BJ (cell line): ENCODE results near the gene TMUB1. TPM values are rescaled to one million over a fixed set of nuclear protein-coding genes. Genes with fewer than 3 reads are reported as not detected.

Experiments
- CTCF ChIA-PET: fragments of 350-600 bp; formaldehyde crosslinking; extraction: SDS; loops from one replicate; lab custom pipeline; 2021; ENCODE audit warnings: antibody characterized with exemption, inconsistent platforms; lab: Yijun Ruan, JAX
- POLR2A ChIA-PET: fragments of 300-600 bp; sonication (Branson Sonifier 250); formaldehyde crosslinking; extraction: SDS; loops from one replicate; lab custom pipeline; 2021; ENCODE audit warnings: antibody characterized with exemption; lab: Charles Lee
- DNase-seq: peaks from one replicate; pipeline ENCODE4 v3.0.0-alpha.2; 2011; ENCODE audit warnings: low read depth
- H3K27me3 ChIP-seq: 2 replicates; pipeline ENCODE4 v1.6.0; 2011; ENCODE audit warnings: low read length; ENCODE audit not compliant: control insufficient read depth, insufficient read depth
- H3K36me3 ChIP-seq: 2 replicates; pipeline ENCODE4 v1.5.1; 2011; ENCODE audit warnings: low read length; ENCODE audit not compliant: control insufficient read depth, insufficient read depth
- H3K4me3 ChIP-seq: 2 replicates; pipeline ENCODE4 v1.5.1; 2011; ENCODE audit warnings: low read depth, mild to moderate bottlenecking, control low read depth, low read length
- polyA plus RNA-seq: library from polyadenylated mRNA; depleted of rRNA; stranded (reverse); fragments of >200 nt; gene quantifications from 2 replicates; pipeline ENCODE4 v1.2.3, GENCODE V29; 2011; rRNA removed
- TF ChIP-seq, protein P1 (sequence below): IDR thresholded peaks from 2 replicates; pipeline ENCODE4 v1.5.1; 2011; ENCODE audit warnings: low read depth, mild to moderate bottlenecking, control low read depth, inconsistent platforms, low read length, moderate library complexity; ENCODE audit not compliant: insufficient read depth

The TMUB1 gene
- polyA plus RNA-seq, 1 experiment: 27.8 TPM

DNA sequence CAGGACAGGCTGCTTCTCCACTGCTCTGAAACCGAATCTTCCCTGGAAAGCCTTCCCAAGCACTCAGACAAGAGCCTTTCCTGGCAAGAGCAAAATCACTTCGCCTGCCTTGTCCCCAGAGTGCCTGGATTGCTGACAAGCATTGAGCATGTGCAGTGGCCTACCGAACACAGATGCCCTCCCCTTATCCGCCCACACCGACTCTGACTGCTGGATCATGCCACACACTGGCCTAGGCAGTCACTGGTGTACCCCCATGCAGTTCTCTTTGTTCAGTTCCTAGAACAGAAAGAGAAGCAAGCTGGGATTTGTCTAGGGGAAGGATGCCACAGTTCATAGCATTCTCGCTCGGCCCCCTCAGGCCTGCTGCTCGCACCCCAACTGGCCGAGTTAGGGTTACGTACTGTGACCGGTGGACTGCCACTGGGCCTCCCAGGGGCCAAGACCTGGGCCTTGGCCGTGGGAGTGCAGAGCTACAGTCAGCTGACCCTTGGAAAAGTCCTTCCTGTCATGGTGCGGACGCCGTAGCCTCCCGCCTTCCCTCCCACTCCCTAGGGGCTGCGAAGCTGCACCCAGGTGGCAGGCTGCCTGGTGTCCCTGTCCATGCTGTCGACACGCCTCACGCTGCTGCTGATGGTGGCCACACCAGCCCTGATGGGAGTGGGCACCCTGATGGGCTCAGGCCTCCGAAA is 48.1 kb downstream of the TMUB1 start:
- POLR2A ChIA-PET: no interaction called here
- DNase-seq: no peak

DNA sequence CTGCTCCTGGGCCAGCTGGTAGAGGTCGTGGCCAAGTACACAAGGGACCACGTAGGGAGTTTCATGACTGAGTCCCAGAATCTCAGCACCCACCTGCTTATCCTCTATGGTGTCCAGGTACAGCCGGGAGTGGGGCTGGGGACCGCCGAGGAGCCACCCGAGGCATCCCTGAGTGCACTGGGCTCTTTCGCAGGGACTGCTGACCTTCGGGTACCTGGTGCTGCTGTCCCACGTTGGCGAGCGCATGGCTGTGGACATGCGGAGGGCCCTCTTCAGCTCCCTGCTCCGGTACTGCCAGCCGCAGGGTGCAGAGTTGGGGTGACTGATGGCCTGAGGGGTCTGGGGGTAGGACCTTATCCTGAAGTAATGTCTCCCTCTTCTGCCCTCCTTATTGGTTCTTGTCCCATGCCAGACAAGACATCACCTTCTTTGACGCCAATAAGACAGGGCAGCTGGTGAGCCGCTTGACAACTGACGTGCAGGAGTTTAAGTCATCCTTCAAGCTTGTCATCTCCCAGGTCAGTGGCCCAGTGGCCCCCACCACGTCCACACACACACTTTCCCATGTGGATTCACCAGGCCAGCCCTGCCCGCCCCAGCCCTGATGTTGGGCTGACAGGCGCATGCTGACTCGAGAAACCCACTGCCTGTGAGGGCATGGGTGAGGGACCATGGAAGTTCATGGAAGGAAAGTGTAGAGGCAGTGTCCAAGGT is 48.8 kb downstream of the TMUB1 start:
- TF ChIP-seq, protein P1, sequence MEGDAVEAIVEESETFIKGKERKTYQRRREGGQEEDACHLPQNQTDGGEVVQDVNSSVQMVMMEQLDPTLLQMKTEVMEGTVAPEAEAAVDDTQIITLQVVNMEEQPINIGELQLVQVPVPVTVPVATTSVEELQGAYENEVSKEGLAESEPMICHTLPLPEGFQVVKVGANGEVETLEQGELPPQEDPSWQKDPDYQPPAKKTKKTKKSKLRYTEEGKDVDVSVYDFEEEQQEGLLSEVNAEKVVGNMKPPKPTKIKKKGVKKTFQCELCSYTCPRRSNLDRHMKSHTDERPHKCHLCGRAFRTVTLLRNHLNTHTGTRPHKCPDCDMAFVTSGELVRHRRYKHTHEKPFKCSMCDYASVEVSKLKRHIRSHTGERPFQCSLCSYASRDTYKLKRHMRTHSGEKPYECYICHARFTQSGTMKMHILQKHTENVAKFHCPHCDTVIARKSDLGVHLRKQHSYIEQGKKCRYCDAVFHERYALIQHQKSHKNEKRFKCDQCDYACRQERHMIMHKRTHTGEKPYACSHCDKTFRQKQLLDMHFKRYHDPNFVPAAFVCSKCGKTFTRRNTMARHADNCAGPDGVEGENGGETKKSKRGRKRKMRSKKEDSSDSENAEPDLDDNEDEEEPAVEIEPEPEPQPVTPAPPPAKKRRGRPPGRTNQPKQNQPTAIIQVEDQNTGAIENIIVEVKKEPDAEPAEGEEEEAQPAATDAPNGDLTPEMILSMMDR: no peak
- H3K36me3 ChIP-seq: peaks cover 10% of the 10 kb centered on the region
- H3K4me3 ChIP-seq: no peak overlapping the region
- ChIA-PET POLR2A (no interaction called here), CTCF (interaction anchor here (0.9 kb wide), 1 partner anchor 15 kb away, joined by 3 read pairs; no protein-coding TSS in a partner anchor)
- DNase-seq: no peak
- no peaks in the 10 kb centered on the region for H3K27me3 ChIP-seq

More for the DNA sequence above, 48.1 kb downstream of the TMUB1 start:
- H3K36me3 ChIP-seq: peaks cover 10% of the 10 kb centered on the region
- CTCF ChIA-PET: interaction anchor here (0.9 to 1.4 kb wide), 2 partner anchors 16 to 75 kb away, joined by 3 read pairs; no protein-coding TSS in a partner anchor
- H3K27me3 ChIP-seq: no peaks in the 10 kb centered on the region
- TF ChIP-seq, protein P1: no peak
- H3K4me3 ChIP-seq: no peak overlapping the region

DNA sequence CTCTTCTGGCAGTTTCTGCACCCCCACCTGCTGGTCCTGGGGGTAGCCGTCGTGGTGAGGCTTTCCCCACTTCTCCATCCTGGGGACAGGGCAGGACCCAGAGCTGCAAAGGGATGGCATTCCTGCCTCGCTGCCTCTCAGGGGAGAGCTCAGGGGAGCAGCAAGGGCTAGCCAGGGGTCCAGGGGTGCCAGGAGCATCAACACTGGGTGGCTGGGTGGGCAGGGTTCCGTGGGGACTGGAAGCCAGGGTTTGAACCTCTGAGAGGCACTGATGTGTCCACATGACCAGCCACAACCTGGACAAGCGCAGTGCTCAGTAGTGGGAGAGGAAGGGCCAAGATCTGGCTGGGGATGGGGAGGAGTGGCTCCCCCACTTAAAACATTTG is 49.4 kb downstream of the TMUB1 start:
- CTCF ChIA-PET: interaction anchor here (0.9 to 1.3 kb wide), 2 partner anchors 15 to 25 kb away, joined by 3 to 4 read pairs; partner anchors contain the start of gene SLC4A2
- POLR2A ChIA-PET: no interaction called here
- Histone ChIP-seq H3K36me3 (peaks cover 10% of the 10 kb centered on the region), H3K4me3 (no peak overlapping the region), H3K27me3 (no peaks in the 10 kb centered on the region)
- TF ChIP-seq, protein P1: no peak
- DNase-seq: no peak

DNA sequence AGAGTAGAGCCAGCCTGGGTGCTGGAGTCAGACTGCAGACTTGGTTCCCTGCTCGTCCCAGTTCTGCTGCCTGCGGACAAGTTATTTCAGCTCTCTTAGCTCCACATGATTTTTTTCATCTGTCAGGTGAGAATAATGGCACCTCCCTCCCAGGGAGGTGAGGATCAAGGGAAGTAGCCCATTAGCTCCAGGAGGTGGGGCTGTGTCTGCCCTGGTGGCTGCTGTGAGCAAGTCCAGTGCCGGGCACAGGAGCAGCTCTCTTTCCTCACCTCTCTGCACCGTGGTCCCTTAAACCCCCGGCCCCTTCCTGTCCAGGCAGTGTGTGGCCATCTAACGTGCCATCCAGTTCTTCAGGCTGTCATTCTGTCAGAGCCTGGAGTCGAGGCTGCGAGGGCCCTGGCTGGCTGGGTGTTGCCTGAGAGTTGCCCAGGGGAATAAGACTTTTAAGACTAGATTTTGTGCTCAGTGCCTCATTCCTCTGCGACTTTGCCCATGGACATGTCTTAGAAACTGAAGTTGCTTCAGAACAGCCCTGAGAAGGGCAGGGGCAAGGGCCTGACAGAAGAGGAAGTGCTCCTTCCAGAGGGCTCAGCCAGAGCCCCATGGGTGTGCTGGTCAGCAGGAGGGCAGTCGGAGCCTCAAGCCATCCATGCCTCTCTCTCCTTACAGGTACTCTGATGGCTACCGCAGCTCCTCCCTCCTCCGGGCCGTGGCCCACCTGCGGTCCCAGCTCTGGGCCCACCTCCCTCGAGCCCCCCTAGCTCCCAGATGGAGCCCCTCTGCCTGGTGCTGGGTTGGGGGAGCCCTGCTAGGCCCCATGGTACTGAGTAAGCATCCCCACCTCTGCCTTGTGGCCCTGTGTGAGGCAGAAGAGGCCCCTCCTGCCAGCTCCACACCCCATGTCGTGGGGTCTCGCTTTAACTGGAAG is 50.1 kb downstream of the TMUB1 start:
- CTCF ChIA-PET: interaction anchor here (0.6 to 3.0 kb wide), 5 partner anchors 14 to 143 kb away, joined by 3 to 12 read pairs (median 4); partner anchors contain the start of gene SLC4A2
- TF ChIP-seq, protein P1: no peak
- Histone ChIP-seq H3K36me3 (peaks cover 10% of the 10 kb centered on the region), H3K27me3 (no peaks in the 10 kb centered on the region), H3K4me3 (no peak overlapping the region)
- POLR2A ChIA-PET: no interaction called here
- no peak for DNase-seq

Other genes with a start within 250 kb of the TMUB1 start
- not detected in 2 replicates for gene AOC1, start 231.0 kb downstream of the TMUB1 start, polyA plus RNA-seq
- gene KCNH2, start 105.2 kb downstream of the TMUB1 start, polyA plus RNA-seq: 0.02 and 0.06 TPM in 2 replicates
- 0.60 and 1.3 TPM in 2 replicates for gene NOS3, start 92.5 kb downstream of the TMUB1 start, polyA plus RNA-seq
- 0.07 and 0.15 TPM in 2 replicates for gene ATG9B, start 59.0 kb downstream of the TMUB1 start, polyA plus RNA-seq
- gene ABCB8, start 55.0 kb downstream of the TMUB1 start, polyA plus RNA-seq: 13.0 and 23.6 TPM in 2 replicates
- gene ASIC3, start 35.0 kb downstream of the TMUB1 start, polyA plus RNA-seq: 0.26 and 0.45 TPM in 2 replicates
- gene CDK5, start 25.6 kb downstream of the TMUB1 start, polyA plus RNA-seq: 30.0 and 33.2 TPM in 2 replicates
- gene SLC4A2, start 23.9 kb downstream of the TMUB1 start, polyA plus RNA-seq: 59.0 and 86.1 TPM in 2 replicates
- 49.3 and 89.9 TPM in 2 replicates for gene FASTK, start 2.7 kb downstream of the TMUB1 start, polyA plus RNA-seq
- 43.9 and 52.1 TPM in 2 replicates for gene AGAP3, start 3.0 kb upstream of the TMUB1 start, polyA plus RNA-seq
- not detected in 2 replicates for gene GBX1, start 84.2 kb upstream of the TMUB1 start, polyA plus RNA-seq
- not detected in 2 replicates for gene ASB10, start 103.8 kb upstream of the TMUB1 start, polyA plus RNA-seq
- not detected in 2 replicates for gene H2BK1, start 127.0 kb upstream of the TMUB1 start, polyA plus RNA-seq
- 44.2 and 62.5 TPM in 2 replicates for gene ABCF2, start 143.7 kb upstream of the TMUB1 start, polyA plus RNA-seq
- gene CHPF2, start 149.0 kb upstream of the TMUB1 start, polyA plus RNA-seq: 26.1 and 42.6 TPM in 2 replicates
- gene SMARCD3, start 165.2 kb upstream of the TMUB1 start, polyA plus RNA-seq: 37.7 and 46.6 TPM in 2 replicates